GM12878 (cell line): ENCODE results near the gene SYT8. TPM values are rescaled to one million over a fixed set of nuclear protein-coding genes. Genes with fewer than 3 reads are reported as not detected.
"Not testable (repeated sequence)": the region's sequence is repeated elsewhere in the genome, so short reads cannot be mapped to it uniquely, and the experiment has no call there.

Experiments
- ATAC-seq: fragments of 200-7000 bp; cut with Tn5 transposase; 3 replicates; pipeline ENCODE4 v1.9.1; 2020; ENCODE audit warnings: mild to moderate bottlenecking, moderate library complexity
- BruUV-seq: library from RNA; stranded (reverse); fragments of 400-500 nt; replicated peaks from 2 replicates; lab custom pipeline; 2021; lab: Mats Ljungman, UMichigan
- CTCF ChIA-PET: fragments of 300-600 bp; sonication (Branson Sonifier 250); formaldehyde crosslinking; extraction: SDS; loops from one replicate; lab custom pipeline; 2021; ENCODE audit warnings: inconsistent platforms; lab: Yijun Ruan, JAX
- POLR2A ChIA-PET: fragments of 350-600 bp; formaldehyde crosslinking; extraction: SDS; loops from one replicate; lab custom pipeline; 2021; ENCODE audit warnings: inconsistent platforms; lab: Charles Lee
- RAD21 ChIA-PET: fragments of 300-600 bp; sonication (Branson Sonifier 250); formaldehyde crosslinking; loops from one replicate; lab custom pipeline; 2023; ENCODE audit warnings: antibody characterized with exemption; ENCODE audit not compliant: unreplicated experiment; lab: Charles Lee
- SMC1A ChIA-PET: fragments of 300-600 bp; sonication (Branson Sonifier 250); formaldehyde crosslinking; loops from one replicate; lab custom pipeline; 2023; ENCODE audit not compliant: unreplicated experiment, uncharacterized antibody; lab: Charles Lee
- DNase-seq: peaks from one replicate; pipeline ENCODE4 v3.0.0-alpha.2; 2011; ENCODE audit warnings: low read depth, low spot score
- FAIRE-seq: peaks from 3 replicates; lab custom pipeline; 2011; peaks lifted over from hg19 to GRCh38; lab: Jason Lieb, UNC
- H2AFZ ChIP-seq: 2 replicates; pipeline ENCODE4 v1.6.0; 2011; ENCODE audit warnings: low read depth, low read length, control low read depth; ENCODE audit not compliant: control insufficient read depth
- H3K27ac ChIP-seq: 2 replicates; pipeline ENCODE4 v1.5.1; 2011; ENCODE audit warnings: control low read depth; ENCODE audit not compliant: control insufficient read depth, insufficient read depth
- H3K27me3 ChIP-seq, 2 experiments: replicated peaks in 1 of 2; 2 replicates each; pipeline versions ENCODE4 v1.6.0 to v1.6.1; 2011; ENCODE audit warnings: low read length in 1 of 2; ENCODE audit not compliant: control insufficient read depth in 2 of 2, insufficient read depth in 2 of 2
- H3K36me3 ChIP-seq, 2 experiments: 2 replicates each; pipeline ENCODE4 v1.5.1; 2011; ENCODE audit warnings: low read length in 1 of 2; ENCODE audit not compliant: control insufficient read depth in 2 of 2, insufficient read depth in 2 of 2
- H3K4me1 ChIP-seq: 2 replicates; pipeline ENCODE4 v1.6.1; 2011; ENCODE audit warnings: mild to moderate bottlenecking, low read length, moderate library complexity, mixed read lengths; ENCODE audit not compliant: control insufficient read depth, insufficient read depth
- H3K4me2 ChIP-seq: 2 replicates; pipeline ENCODE4 v1.6.0; 2011; ENCODE audit warnings: control low read depth; ENCODE audit not compliant: control insufficient read depth, insufficient read depth
- H3K4me3 ChIP-seq: fragments of 200-600 bp; sonication (generic); 2 replicates; pipeline ENCODE4 v1.5.1; 2016
- H3K79me2 ChIP-seq: 2 replicates; pipeline ENCODE4 v1.6.0; 2011; ENCODE audit warnings: low read length; ENCODE audit not compliant: control insufficient read depth, insufficient read depth
- H3K9ac ChIP-seq: 2 replicates; pipeline ENCODE4 v1.8.0; 2011; ENCODE audit warnings: low read length, control low read depth, mixed read lengths; ENCODE audit not compliant: control insufficient read depth, insufficient read depth
- H3K9me3 ChIP-seq: replicated peaks from 3 replicates; pipeline ENCODE4 v1.5.1; 2011; ENCODE audit warnings: mild to moderate bottlenecking, low read length; ENCODE audit not compliant: control insufficient read depth, insufficient read depth
- H4K20me1 ChIP-seq: 2 replicates; pipeline ENCODE4 v1.6.0; 2011; ENCODE audit not compliant: control insufficient read depth, insufficient read depth
- CHD2 ChIP-seq: IDR thresholded peaks from 2 replicates; pipeline ENCODE4 v1.6.1; 2011; ENCODE audit warnings: low read depth, low read length, improper control_type of control experiment, borderline replicate concordance
- RFX5 ChIP-seq: IDR thresholded peaks from 2 replicates; pipeline ENCODE4 v1.6.1; 2011; ENCODE audit warnings: low read depth, low read length, improper control_type of control experiment
- WGBS: methylation state at CpG from one replicate; pipeline ENCODE4 v1.1.6; 2016; ENCODE audit warnings: low lambda C conversion rate; ENCODE audit not compliant: insufficient replicate concordance, insufficient coverage; ENCODE audit errors: missing lambda C conversion rate; 5-methylcytosine and 5-hydroxymethylcytosine counted together
- in situ Hi-C: fragments of 300-500 bp; cut with MboI; formaldehyde crosslinking; loops from 9 replicates; pipeline ENCODE4 v1.14.3; 2018; ENCODE audit warnings: mixed read lengths
- intact Hi-C: fragments of 100-400 bp; cut with micrococcal nuclease; formaldehyde crosslinking; loops from one replicate; pipeline ENCODE4 v1.14.2; 2022; ENCODE audit not compliant: unreplicated experiment
- microRNA-seq: library from miRNA; unstranded; fragments of <30 nt; microRNA quantifications from one replicate; pipeline ENCODE4, GENCODE V29; 2018
- polyA plus RNA-seq, 11 experiments: library from polyadenylated mRNA; depleted of rRNA in 4 of 11; unstranded in 6 of 11; stranded (reverse) in 5 of 11; fragments of >200 nt; fragmentation: Nextera tagmentation in 4 of 11; fragmentation: Illumina TruSeq in 1 of 11; extraction: Ambion mirVana in 4 of 11; extraction: Trizol in 1 of 11; gene quantifications; 1 replicate in 1 of 11; 2 replicates in 10 of 11; pipeline versions ENCODE4 v1.2.1 to v1.2.3, GENCODE V29; 2011 to 2016; ENCODE audit warnings: inconsistent platforms in 2 of 11, missing spikeins in 2 of 11, low read depth in 1 of 11
- small RNA-seq: library from RNA; depleted of rRNA; stranded (forward); fragments of <200 nt; gene quantifications from one replicate; pipeline ENCODE3, GENCODE V24; 2014
- total RNA-seq, 4 experiments: library from RNA; depleted of rRNA in 3 of 4; stranded (reverse); fragments of >200 nt in 3 of 4; fragmentation: Illumina TruSeq in 1 of 4; extraction: Trizol in 1 of 4; gene quantifications; 2 replicates each; pipeline versions ENCODE4 v1.2.1 to v1.2.3, GENCODE V29; 2013 to 2021
- TF ChIP-seq, protein P1 (sequence below): IDR thresholded peaks from 2 replicates; pipeline ENCODE4 v1.6.1; 2011; ENCODE audit warnings: low read depth, mild to moderate bottlenecking, low read length, moderate library complexity, borderline replicate concordance; ENCODE audit errors: extremely low read depth

Gene SYT8
- total and polyA plus RNA-seq, 10 of the 15 experiments (the other 5 are each of a cell fraction or from before 2014, with no cell fraction given): 0.44 TPM; not detected in 9

GRCh38 chr11:1884303-1884700 lies 49.5 kb downstream of the SYT8 start:
- Histone ChIP-seq H3K4me1 (no peaks in the 10 kb centered on the region; the same call in 1 of the 2 replicates), H3K4me3 (no peak overlapping the region), H3K79me2 (no peaks in the 10 kb centered on the region; the same call in 1 of the 2 replicates), H3K27me3 (no peaks in the 10 kb centered on the region), H3K36me3 (peaks cover 33 to 60% of the 10 kb centered on the region in 2 experiments), H4K20me1 (peaks cover 5% of the 10 kb centered on the region; the same call in 1 of the 2 replicates), H2AFZ (no peak overlapping the region), H3K4me2 (no peak overlapping the region), H3K27ac (no peak overlapping the region), H3K9ac (no peak overlapping the region), H3K9me3 (no peaks in the 10 kb centered on the region)
- DNase-seq (no peak), ATAC-seq (no peak), FAIRE-seq (no peak)
- BruUV-seq: no TSS peak
- ChIA-PET CTCF (interaction anchor here (0.6 kb wide), 1 partner anchor 115 kb away, joined by 3 read pairs; no protein-coding TSS in a partner anchor), RAD21 (no interaction called here), SMC1A (no interaction called here), POLR2A (no interaction called here)
- TF ChIP-seq RFX5 (no peak), CHD2 (no peak)
- TF ChIP-seq, protein P1, sequence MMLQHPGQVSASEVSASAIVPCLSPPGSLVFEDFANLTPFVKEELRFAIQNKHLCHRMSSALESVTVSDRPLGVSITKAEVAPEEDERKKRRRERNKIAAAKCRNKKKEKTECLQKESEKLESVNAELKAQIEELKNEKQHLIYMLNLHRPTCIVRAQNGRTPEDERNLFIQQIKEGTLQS: no peak
- intact Hi-C loops: no loop called here
- in situ Hi-C loops: loop anchor here (5.0 kb wide), 1 partner anchor 33 kb away; the partner anchor contains the start of gene TNNT3
- 100% methylated on average over 5 of the region's 5 CpGs for WGBS

DNA sequence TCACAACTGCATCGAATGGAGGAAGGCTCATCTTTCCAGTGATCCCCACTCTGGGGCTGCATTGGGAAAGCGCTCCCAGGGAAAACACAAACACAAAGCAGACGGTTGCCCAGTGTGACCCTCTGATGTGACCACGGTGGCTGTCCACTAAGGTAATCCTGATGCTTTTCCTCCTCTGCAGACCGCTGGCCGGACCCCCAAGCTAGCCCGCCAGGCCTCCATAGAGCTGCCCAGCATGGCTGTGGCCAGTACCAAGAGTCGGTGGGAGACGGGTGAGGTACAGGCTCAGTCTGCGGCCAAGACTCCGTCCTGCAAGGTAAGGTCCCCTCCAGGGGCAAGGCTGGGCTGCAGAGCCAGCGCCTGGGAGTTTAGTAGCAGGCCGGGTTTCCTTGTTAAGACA lies 51.8 kb downstream of the SYT8 start:
- H3K4me2 ChIP-seq, RAD21 ChIA-PET, H4K20me1 ChIP-seq, ATAC-seq, H3K9me3 ChIP-seq, H3K79me2 ChIP-seq, H3K9ac ChIP-seq, H3K4me1 ChIP-seq, in situ Hi-C loops, H3K4me3 ChIP-seq, H3K27me3 ChIP-seq, H2AFZ ChIP-seq, BruUV-seq, POLR2A ChIA-PET, DNase-seq, CTCF ChIA-PET, SMC1A ChIA-PET, H3K27ac ChIP-seq, FAIRE-seq: not testable (repeated sequence)
- intact Hi-C loops: loop anchor here (5.0 kb wide), 1 partner anchor 49 kb away; the partner anchor contains the start of gene TNNI2
- H3K36me3 ChIP-seq: peaks cover 33 to 51% of the 10 kb centered on the region in 2 experiments
- WGBS: 82% methylated on average over 13 of the region's 13 CpGs

Small RNA genes lying within 50 kb of the gene (microRNA-seq; reads per million reads assigned to microRNA genes)
- not detected for gene MIR4298
- gene MIR7847: 1.1 reads per million

Small RNA genes lying within 50 kb of the gene (small RNA-seq; reads per million reads assigned to genes)
- gene AC051649.1 (not detected), gene MIR4298 (not detected)

Other genes starting within 250 kb of the SYT8 start
Only the 7 nearest of the 14 such genes appear.
- 0.16 TPM in 1 of 2 replicates, not detected in the other for gene IFITM10, start 84.4 kb upstream of the SYT8 start, total RNA-seq (2014; rRNA removed)
- not detected in 2 replicates for gene IFITM10, start 84.4 kb upstream of the SYT8 start, total RNA-seq (2014; rRNA removed; fragmentation: Illumina TruSeq; extraction: Trizol)
- not detected in 2 replicates for gene IFITM10, start 84.4 kb upstream of the SYT8 start, total RNA-seq (2021)
- gene IFITM10, start 84.4 kb upstream of the SYT8 start, polyA plus RNA-seq (2011; rRNA removed): not detected in 2 replicates
- gene IFITM10, start 84.4 kb upstream of the SYT8 start, polyA plus RNA-seq (2014; fragmentation: Illumina TruSeq; extraction: Trizol): not detected in 2 replicates
- gene IFITM10, start 84.4 kb upstream of the SYT8 start, polyA plus RNA-seq (2014; fragmentation: Nextera tagmentation; extraction: Ambion mirVana): not detected
- gene IFITM10, start 84.4 kb upstream of the SYT8 start, polyA plus RNA-seq (2014; rRNA removed): 0.10 and 0.27 TPM in 2 replicates
- gene IFITM10, start 84.4 kb upstream of the SYT8 start, polyA plus RNA-seq (2016; fragmentation: Nextera tagmentation; extraction: Ambion mirVana): under 1 TPM in 1 of 2 experiments, not detected in 1; 0.04 TPM
- 29.3 and 38.6 TPM in 2 replicates for gene CTSD, start 71.1 kb upstream of the SYT8 start, total RNA-seq (2014; rRNA removed)
- gene CTSD, start 71.1 kb upstream of the SYT8 start, total RNA-seq (2014; rRNA removed; fragmentation: Illumina TruSeq; extraction: Trizol): 10.3 and 13.3 TPM in 2 replicates
- 49.8 and 51.9 TPM in 2 replicates for gene CTSD, start 71.1 kb upstream of the SYT8 start, total RNA-seq (2021)
- 4.4 and 16.4 TPM in 2 replicates for gene CTSD, start 71.1 kb upstream of the SYT8 start, polyA plus RNA-seq (2011; rRNA removed)
- gene CTSD, start 71.1 kb upstream of the SYT8 start, polyA plus RNA-seq (2014; fragmentation: Illumina TruSeq; extraction: Trizol): 1.9 and 22.0 TPM in 2 replicates
- gene CTSD, start 71.1 kb upstream of the SYT8 start, polyA plus RNA-seq (2014; fragmentation: Nextera tagmentation; extraction: Ambion mirVana): 1 to 10 TPM in 1 of 2 experiments, under 1 TPM in 1; 0.42 to 3.4 TPM
- 27.9 and 35.8 TPM in 2 replicates for gene CTSD, start 71.1 kb upstream of the SYT8 start, polyA plus RNA-seq (2014; rRNA removed)
- 10 to 100 TPM; 43.4 to 54.6 TPM for gene CTSD, start 71.1 kb upstream of the SYT8 start, polyA plus RNA-seq (2016; fragmentation: Nextera tagmentation; extraction: Ambion mirVana)
- gene TNNI2, start 4.0 kb downstream of the SYT8 start, total RNA-seq (2014; rRNA removed): 0.76 and 0.79 TPM in 2 replicates
- 0.37 TPM in 1 of 2 replicates, not detected in the other for gene TNNI2, start 4.0 kb downstream of the SYT8 start, total RNA-seq (2014; rRNA removed; fragmentation: Illumina TruSeq; extraction: Trizol)
- 0.38 and 0.61 TPM in 2 replicates for gene TNNI2, start 4.0 kb downstream of the SYT8 start, total RNA-seq (2021)
- 0.35 TPM in 1 of 2 replicates, not detected in the other for gene TNNI2, start 4.0 kb downstream of the SYT8 start, polyA plus RNA-seq (2011; rRNA removed)
- gene TNNI2, start 4.0 kb downstream of the SYT8 start, polyA plus RNA-seq (2014; fragmentation: Illumina TruSeq; extraction: Trizol): not detected in 2 replicates
- gene TNNI2, start 4.0 kb downstream of the SYT8 start, polyA plus RNA-seq (2014; fragmentation: Nextera tagmentation; extraction: Ambion mirVana): under 1 TPM; 0.14 to 0.33 TPM
- gene TNNI2, start 4.0 kb downstream of the SYT8 start, polyA plus RNA-seq (2014; rRNA removed): 0.37 and 0.56 TPM in 2 replicates
- gene TNNI2, start 4.0 kb downstream of the SYT8 start, polyA plus RNA-seq (2016; fragmentation: Nextera tagmentation; extraction: Ambion mirVana): not detected
- gene LSP1, start 18.1 kb downstream of the SYT8 start, total RNA-seq (2014; rRNA removed): 374 and 409 TPM in 2 replicates
- gene LSP1, start 18.1 kb downstream of the SYT8 start, total RNA-seq (2014; rRNA removed; fragmentation: Illumina TruSeq; extraction: Trizol): 152 and 171 TPM in 2 replicates
- gene LSP1, start 18.1 kb downstream of the SYT8 start, total RNA-seq (2021): 478 and 488 TPM in 2 replicates
- 156 and 283 TPM in 2 replicates for gene LSP1, start 18.1 kb downstream of the SYT8 start, polyA plus RNA-seq (2011; rRNA removed)
- gene LSP1, start 18.1 kb downstream of the SYT8 start, polyA plus RNA-seq (2014; fragmentation: Illumina TruSeq; extraction: Trizol): 109 and 328 TPM in 2 replicates
- gene LSP1, start 18.1 kb downstream of the SYT8 start, polyA plus RNA-seq (2014; fragmentation: Nextera tagmentation; extraction: Ambion mirVana): 10 to 100 TPM; 19.2 to 34.2 TPM
- gene LSP1, start 18.1 kb downstream of the SYT8 start, polyA plus RNA-seq (2014; rRNA removed): 411 and 535 TPM in 2 replicates
- gene LSP1, start 18.1 kb downstream of the SYT8 start, polyA plus RNA-seq (2016; fragmentation: Nextera tagmentation; extraction: Ambion mirVana): 100 to 1,000 TPM; 442 to 487 TPM
- not detected in 2 replicates for gene PRR33, start 56.9 kb downstream of the SYT8 start, total RNA-seq (2014; rRNA removed)
- gene PRR33, start 56.9 kb downstream of the SYT8 start, total RNA-seq (2014; rRNA removed; fragmentation: Illumina TruSeq; extraction: Trizol): not detected in 2 replicates
- not detected in 2 replicates for gene PRR33, start 56.9 kb downstream of the SYT8 start, total RNA-seq (2021)
- gene PRR33, start 56.9 kb downstream of the SYT8 start, polyA plus RNA-seq (2011; rRNA removed): not detected in 2 replicates
- gene PRR33, start 56.9 kb downstream of the SYT8 start, polyA plus RNA-seq (2014; fragmentation: Illumina TruSeq; extraction: Trizol): not detected in 2 replicates
- under 1 TPM in 1 of 2 experiments, not detected in 1; 0.02 TPM for gene PRR33, start 56.9 kb downstream of the SYT8 start, polyA plus RNA-seq (2014; fragmentation: Nextera tagmentation; extraction: Ambion mirVana)
- gene PRR33, start 56.9 kb downstream of the SYT8 start, polyA plus RNA-seq (2014; rRNA removed): 0.03 TPM in 2 replicates
- 1 to 10 TPM in 1 of 2 experiments, under 1 TPM in 1; 0.74 to 1.0 TPM for gene PRR33, start 56.9 kb downstream of the SYT8 start, polyA plus RNA-seq (2016; fragmentation: Nextera tagmentation; extraction: Ambion mirVana)
- not detected in 2 replicates for gene TNNT3, start 84.7 kb downstream of the SYT8 start, total RNA-seq (2014; rRNA removed)
- not detected in 2 replicates for gene TNNT3, start 84.7 kb downstream of the SYT8 start, total RNA-seq (2014; rRNA removed; fragmentation: Illumina TruSeq; extraction: Trizol)
- gene TNNT3, start 84.7 kb downstream of the SYT8 start, total RNA-seq (2021): not detected in 2 replicates
- gene TNNT3, start 84.7 kb downstream of the SYT8 start, polyA plus RNA-seq (2011; rRNA removed): 0.39 and 0.50 TPM in 2 replicates
- gene TNNT3, start 84.7 kb downstream of the SYT8 start, polyA plus RNA-seq (2014; fragmentation: Illumina TruSeq; extraction: Trizol): 0.40 TPM in 1 of 2 replicates, not detected in the other
- gene TNNT3, start 84.7 kb downstream of the SYT8 start, polyA plus RNA-seq (2014; fragmentation: Nextera tagmentation; extraction: Ambion mirVana): not detected
- not detected in 2 replicates for gene TNNT3, start 84.7 kb downstream of the SYT8 start, polyA plus RNA-seq (2014; rRNA removed)
- not detected for gene TNNT3, start 84.7 kb downstream of the SYT8 start, polyA plus RNA-seq (2016; fragmentation: Nextera tagmentation; extraction: Ambion mirVana)
- gene MRPL23, start 112.3 kb downstream of the SYT8 start, total RNA-seq (2014; rRNA removed): 190 and 198 TPM in 2 replicates
- 103 and 111 TPM in 2 replicates for gene MRPL23, start 112.3 kb downstream of the SYT8 start, total RNA-seq (2014; rRNA removed; fragmentation: Illumina TruSeq; extraction: Trizol)
- gene MRPL23, start 112.3 kb downstream of the SYT8 start, total RNA-seq (2021): 141 and 143 TPM in 2 replicates
- gene MRPL23, start 112.3 kb downstream of the SYT8 start, polyA plus RNA-seq (2011; rRNA removed): 48.9 and 101 TPM in 2 replicates
- 41.6 and 97.6 TPM in 2 replicates for gene MRPL23, start 112.3 kb downstream of the SYT8 start, polyA plus RNA-seq (2014; fragmentation: Illumina TruSeq; extraction: Trizol)
- 1 to 10 TPM; 1.6 to 2.5 TPM for gene MRPL23, start 112.3 kb downstream of the SYT8 start, polyA plus RNA-seq (2014; fragmentation: Nextera tagmentation; extraction: Ambion mirVana)
- 201 and 230 TPM in 2 replicates for gene MRPL23, start 112.3 kb downstream of the SYT8 start, polyA plus RNA-seq (2014; rRNA removed)
- 100 to 1,000 TPM; 187 to 207 TPM for gene MRPL23, start 112.3 kb downstream of the SYT8 start, polyA plus RNA-seq (2016; fragmentation: Nextera tagmentation; extraction: Ambion mirVana)